PFSK-1 (cell line): ENCODE measurements around the gene SORCS3.

Experiments used
- SIN3A ChIP-seq: IDR thresholded peaks from 2 replicates; pipeline ENCODE4 v1.6.1; 2012; ENCODE audit warnings: mild to moderate bottlenecking, low read length, moderate library complexity, borderline replicate concordance; ENCODE audit not compliant: insufficient read depth
- TAF1 ChIP-seq: IDR thresholded peaks from 2 replicates; pipeline ENCODE4 v1.6.1; 2012; ENCODE audit warnings: low read length, control low read depth, borderline replicate concordance; ENCODE audit not compliant: insufficient read depth

- TF ChIP-seq SIN3A (no peak), TAF1 (no peak)
Observed at GRCh38 chr10:104678658-104679057, 37.6 kb downstream of the SORCS3 start.
